WI38 (cell line): ENCODE measurements around the gene BDH1.

Experiments used
- H3K4me3 ChIP-seq: 2 replicates; pipeline ENCODE4 v1.5.1; 2011; ENCODE audit warnings: low read depth, mild to moderate bottlenecking, control low read depth, low read length
- TF ChIP-seq, protein P1 (sequence below): IDR thresholded peaks from 2 replicates; pipeline ENCODE4 v1.5.1; 2012; ENCODE audit warnings: low read depth, mild to moderate bottlenecking, control low read depth, low read length

Gene BDH1

DNA sequence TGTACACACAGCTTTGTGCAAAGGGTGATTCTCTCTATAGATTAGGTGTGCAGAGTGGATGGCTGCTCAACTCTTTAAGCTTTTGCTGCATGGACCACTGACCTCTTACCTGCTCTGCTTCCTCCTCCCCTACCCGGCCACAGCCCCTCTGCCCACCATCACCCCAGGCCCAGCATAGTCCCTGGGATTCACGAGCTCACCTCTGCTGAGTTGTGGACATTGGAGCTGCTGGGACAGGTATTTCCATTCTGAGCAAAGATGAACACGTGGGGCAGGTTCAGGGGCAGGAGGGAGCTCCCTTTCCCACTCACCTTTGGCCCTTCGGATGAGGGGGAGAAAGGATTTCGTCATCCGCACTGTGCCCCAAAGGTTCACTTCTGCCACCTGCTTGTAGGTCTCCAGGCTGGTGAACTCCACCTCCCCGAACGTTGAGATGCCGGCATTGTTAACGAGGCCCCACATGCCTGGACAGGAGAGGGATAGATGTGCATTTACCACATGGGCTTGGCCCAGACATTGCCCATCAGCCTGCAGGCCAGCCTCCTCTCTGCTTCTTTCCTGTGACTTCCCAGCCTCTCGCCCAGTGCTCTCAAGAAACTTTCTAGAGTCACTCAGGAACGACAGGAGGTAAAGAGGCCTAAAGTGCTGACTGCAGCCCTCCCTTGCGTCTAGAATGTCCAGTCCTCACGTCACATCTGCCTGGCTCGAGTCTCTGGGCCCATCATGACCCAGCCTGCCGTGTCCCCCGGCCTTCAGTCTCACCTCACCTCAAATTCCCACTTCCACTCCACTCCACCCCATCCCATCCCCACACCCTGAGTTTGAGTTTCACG is 41.6 kb downstream of the BDH1 start:
- TF ChIP-seq, protein P1, sequence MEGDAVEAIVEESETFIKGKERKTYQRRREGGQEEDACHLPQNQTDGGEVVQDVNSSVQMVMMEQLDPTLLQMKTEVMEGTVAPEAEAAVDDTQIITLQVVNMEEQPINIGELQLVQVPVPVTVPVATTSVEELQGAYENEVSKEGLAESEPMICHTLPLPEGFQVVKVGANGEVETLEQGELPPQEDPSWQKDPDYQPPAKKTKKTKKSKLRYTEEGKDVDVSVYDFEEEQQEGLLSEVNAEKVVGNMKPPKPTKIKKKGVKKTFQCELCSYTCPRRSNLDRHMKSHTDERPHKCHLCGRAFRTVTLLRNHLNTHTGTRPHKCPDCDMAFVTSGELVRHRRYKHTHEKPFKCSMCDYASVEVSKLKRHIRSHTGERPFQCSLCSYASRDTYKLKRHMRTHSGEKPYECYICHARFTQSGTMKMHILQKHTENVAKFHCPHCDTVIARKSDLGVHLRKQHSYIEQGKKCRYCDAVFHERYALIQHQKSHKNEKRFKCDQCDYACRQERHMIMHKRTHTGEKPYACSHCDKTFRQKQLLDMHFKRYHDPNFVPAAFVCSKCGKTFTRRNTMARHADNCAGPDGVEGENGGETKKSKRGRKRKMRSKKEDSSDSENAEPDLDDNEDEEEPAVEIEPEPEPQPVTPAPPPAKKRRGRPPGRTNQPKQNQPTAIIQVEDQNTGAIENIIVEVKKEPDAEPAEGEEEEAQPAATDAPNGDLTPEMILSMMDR = no peak

DNA sequence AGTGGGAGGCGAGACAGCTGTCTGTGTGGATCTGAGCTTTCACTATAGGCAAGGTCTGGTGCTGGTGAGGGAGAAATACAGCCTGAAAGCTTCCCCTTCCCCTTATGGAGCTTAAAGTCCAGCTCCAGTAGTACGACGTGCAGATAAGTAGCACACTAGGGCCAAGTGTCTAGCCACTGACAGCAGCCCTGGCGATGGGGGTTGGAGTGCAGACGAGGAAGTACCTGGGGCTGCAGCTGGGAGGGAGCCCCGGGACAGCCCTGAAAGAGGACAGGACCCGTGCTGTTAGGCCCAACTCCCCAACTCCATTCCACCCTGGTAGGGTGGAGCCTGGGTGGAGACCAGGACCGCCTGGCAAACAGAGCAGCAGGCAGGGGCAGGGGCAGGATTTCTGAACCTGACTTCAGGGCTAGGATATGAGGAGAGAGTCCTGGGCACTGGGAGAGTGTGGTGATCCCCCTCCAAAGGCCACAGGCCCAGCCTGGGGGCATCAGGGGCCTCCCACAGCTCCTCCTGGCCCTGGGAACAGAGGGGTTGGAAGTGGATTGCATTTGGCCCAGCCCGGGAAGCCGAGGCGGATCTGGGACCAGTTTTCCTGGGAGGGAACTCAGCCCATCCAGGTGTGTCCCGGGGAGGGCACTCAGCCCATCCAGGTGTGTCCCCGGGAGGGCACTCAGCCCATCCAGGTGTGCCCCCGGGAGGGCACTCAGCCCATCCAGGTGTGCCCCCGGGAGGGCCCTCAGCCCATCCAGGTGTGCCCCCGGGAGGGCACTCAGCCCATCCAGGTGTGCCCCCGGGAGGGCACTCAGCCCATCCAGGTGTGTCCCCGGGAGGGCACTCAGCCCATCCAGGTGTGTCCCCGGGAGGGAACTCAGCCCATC is 42.8 kb downstream of the BDH1 start:
- TF ChIP-seq, protein P1 = no peak
- no peak overlapping the region for H3K4me3 ChIP-seq

More for the DNA sequence above, 41.6 kb downstream of the BDH1 start:
- H3K4me3 ChIP-seq = no peak overlapping the region

DNA sequence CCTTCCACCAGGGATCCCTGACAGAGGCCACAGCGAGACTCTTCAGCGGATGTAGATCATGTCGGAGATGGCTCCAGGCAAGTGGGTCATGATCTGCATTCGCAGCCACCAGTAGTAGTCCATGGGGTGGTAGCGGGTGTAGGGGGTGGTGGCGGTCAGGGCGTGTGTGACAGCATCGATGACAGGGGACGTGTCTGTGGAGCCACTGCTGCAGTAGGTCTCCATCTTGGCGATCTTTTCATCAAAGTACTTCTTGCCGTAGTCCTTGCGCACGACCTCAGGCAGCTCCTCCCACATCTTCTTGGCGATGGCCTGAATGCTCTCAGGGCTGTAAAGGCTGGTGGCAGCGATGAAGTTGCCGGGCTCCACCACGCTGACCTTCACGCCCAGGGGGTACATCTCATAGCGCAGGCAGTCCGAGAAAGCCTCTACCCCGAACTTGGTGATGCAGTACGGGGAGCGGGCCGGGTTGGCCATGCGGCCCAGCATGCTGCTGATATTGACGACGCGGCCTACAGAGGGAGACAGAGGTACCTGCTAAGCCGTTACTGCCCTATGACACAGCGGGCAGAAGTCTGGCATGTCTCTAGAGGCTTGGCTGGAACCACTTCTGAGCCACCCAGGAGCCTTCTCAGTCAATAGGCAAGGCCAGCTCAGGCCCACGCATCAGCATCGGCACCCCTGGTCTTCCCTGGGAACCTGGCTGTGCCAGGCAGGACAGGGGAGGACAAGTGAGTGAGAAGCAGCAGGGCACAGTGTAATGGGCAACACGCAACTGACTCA is 43.7 kb downstream of the BDH1 start:
- TF ChIP-seq, protein P1 = no peak
- H3K4me3 ChIP-seq = no peak overlapping the region

DNA sequence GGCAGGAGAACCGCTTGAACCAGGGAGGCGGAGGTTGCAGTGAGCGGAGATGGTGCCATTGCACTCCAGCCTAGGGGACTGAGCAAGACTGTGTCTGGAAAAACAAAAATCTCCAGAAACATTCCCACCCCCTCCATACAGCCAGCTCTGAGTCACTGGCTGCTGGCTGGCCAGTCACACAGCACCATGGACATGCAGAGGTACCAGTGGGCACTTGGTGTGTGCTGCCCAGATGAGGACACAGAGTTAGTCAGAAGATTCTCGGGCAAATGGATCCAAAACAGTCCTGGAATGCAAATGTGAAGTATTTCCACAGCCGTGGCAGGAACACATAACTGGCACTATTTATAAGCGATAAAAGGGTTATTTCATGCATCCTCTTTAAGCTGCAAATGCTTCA is 44.6 kb downstream of the BDH1 start:
- no peak overlapping the region for H3K4me3 ChIP-seq
- TF ChIP-seq, protein P1 = no peak

DNA sequence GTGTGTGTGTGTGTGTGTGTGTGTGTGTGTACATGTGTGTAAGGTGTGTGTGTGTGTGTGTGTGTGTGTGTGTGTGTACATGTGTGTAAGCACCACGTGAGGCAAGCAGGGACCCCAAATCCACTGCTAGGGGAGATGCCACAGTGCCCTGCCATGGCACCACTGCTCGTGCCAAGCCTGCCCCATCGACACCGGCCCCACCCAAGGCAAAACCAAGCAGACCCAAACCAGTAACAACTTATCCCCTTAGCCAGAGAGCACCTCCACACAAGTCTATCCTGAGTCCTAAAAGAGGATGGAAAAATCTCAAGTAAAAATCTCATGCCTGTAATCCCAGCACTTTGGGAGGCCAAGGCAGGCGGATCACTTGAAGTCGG is 45.1 kb downstream of the BDH1 start:
- no peak overlapping the region for H3K4me3 ChIP-seq
- TF ChIP-seq, protein P1 = no peak

DNA sequence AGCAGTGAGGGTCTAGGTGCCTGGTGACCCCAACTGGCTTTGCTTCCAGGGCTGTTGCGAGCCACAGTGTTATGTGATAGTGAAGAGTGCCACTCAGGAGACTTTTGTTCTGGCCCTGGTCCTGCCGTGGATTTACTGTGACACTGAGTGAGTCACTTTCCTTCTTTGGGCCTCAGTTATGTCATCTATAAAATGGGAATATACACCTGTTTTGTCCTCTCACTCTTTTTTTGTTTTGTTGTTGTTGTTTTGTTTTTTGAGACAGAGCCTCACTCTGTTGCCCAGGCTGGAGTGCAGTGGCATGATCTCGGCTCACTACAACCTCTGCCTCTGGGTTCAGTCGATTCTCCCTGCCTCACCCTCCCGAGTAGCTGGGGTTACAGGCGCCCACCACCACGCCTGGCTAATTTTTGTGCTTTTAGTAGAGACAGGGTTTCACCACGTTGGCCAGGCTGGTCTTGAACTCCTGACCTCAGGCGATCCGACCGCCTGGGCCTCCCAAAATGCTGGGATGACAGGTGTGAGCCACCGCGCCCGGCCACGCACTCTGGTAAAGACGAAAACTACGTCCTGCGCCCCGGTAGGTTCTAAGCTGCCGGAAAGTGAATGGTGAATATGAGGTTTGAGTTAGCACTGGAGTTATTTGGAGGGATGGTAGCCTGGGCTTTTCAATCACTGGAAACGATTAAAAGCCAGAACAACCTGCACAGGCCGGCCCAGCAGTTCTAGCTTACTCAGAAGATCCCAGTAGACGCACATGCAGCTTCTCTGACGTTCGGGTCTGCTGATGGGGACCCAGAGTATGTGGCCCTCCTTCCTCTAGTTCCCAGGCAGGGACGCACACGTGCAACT is 46.6 kb downstream of the BDH1 start:
- H3K4me3 ChIP-seq = peak overlapping the region; percentile 52
- TF ChIP-seq, protein P1 = no peak
